Articular chondrocyte of knee joint (primary cell): ENCODE data around the gene WDR55. TPM values are rescaled to one million over a fixed set of nuclear protein-coding genes. Genes with fewer than 3 reads are reported as not detected.

ENCODE experiments used
- small RNA-seq: library from RNA; depleted of rRNA; stranded (forward); fragments of <200 nt; gene quantifications from one replicate; pipeline ENCODE3, GENCODE V24; 2012
- total RNA-seq: library from RNA; depleted of rRNA; stranded (reverse); fragments of >200 nt; gene quantifications from 2 replicates; pipeline ENCODE4 v1.2.3, GENCODE V29; 2012

The WDR55 gene
- 21.5 and 24.4 TPM in 2 replicates for total RNA-seq

GRCh38 chr5:140664359-140665119 is at the start of gene WDR55:
Gene WDR55 (plus strand): TSS chr5:140664904. CDS start chr5:140664913, 9 bp downstream.

GRCh38 chr5:140633021-140633471 is 31.7 kb upstream of the WDR55 start, which contains the start of gene CD14:
Gene CD14 (minus strand): TSS chr5:140633175. CDS start chr5:140633071, 104 bp downstream.

GRCh38 chr5:140639148-140639981 is 25.3 kb upstream of the WDR55 start, which contains the start of gene TMCO6:
Gene TMCO6 (plus strand): TSS chr5:140639451. CDS start chr5:140639528, 77 bp downstream.

GRCh38 chr5:140673187-140673976 is 8.7 kb downstream of the WDR55 start, which contains the start of gene DND1:
Gene DND1 (minus strand): TSS chr5:140673576. CDS start chr5:140673542, 34 bp downstream.

GRCh38 chr5:140690941-140691924 is 26.5 kb downstream of the WDR55 start, which contains the start of the genes HARS1 and HARS2:
Gene HARS1 (minus strand): TSS chr5:140691370. CDS start chr5:140691304, 66 bp downstream.
Gene HARS2 (plus strand): TSS chr5:140691455. CDS start chr5:140691649, 194 bp downstream.

GRCh38 chr5:140700177-140701144 is 35.8 kb downstream of the WDR55 start, which contains the start of gene ZMAT2:
Gene ZMAT2 (plus strand): TSS chr5:140700447. CDS start chr5:140700461, 14 bp downstream.

Small RNA genes lying within 50 kb of the gene (small RNA-seq; reads per million reads assigned to genes)
- gene VTRNA1-1 (77.9 reads per million, percentile 97 among the genes with 10 or more reads in this experiment), gene VTRNA1-2 (6.3 reads per million, percentile 92 among the genes with 10 or more reads in this experiment)

Other genes with a start within 250 kb of the WDR55 start
- gene EIF4EBP3, start 117.2 kb upstream of the WDR55 start, total RNA-seq, result 4.2 and 5.0 TPM in 2 replicates
- 29.1 and 36.3 TPM in 2 replicates for gene SRA1, start 107.4 kb upstream of the WDR55 start, total RNA-seq
- gene APBB3, start 100.3 kb upstream of the WDR55 start, total RNA-seq, result 17.4 and 19.2 TPM in 2 replicates
- gene SLC35A4, start 100.1 kb upstream of the WDR55 start, total RNA-seq, result 20.0 and 20.1 TPM in 2 replicates
- gene CD14, start 31.7 kb upstream of the WDR55 start, total RNA-seq, result 2.9 and 5.3 TPM in 2 replicates
- gene TMCO6, start 25.5 kb upstream of the WDR55 start, total RNA-seq, result 7.7 and 26.5 TPM in 2 replicates
- 22.9 and 29.6 TPM in 2 replicates for gene NDUFA2, start 17.3 kb upstream of the WDR55 start, total RNA-seq
- gene IK, start 17.1 kb upstream of the WDR55 start, total RNA-seq, result 98.9 and 99.1 TPM in 2 replicates
- 0.11 and 0.13 TPM in 2 replicates for gene DND1, start 8.7 kb downstream of the WDR55 start, total RNA-seq
- gene HARS1, start 26.5 kb downstream of the WDR55 start, total RNA-seq, result 47.3 and 49.1 TPM in 2 replicates
- 24.4 and 28.6 TPM in 2 replicates for gene HARS2, start 26.6 kb downstream of the WDR55 start, total RNA-seq
- gene ZMAT2, start 35.5 kb downstream of the WDR55 start, total RNA-seq, result 43.1 and 52.0 TPM in 2 replicates
- gene PCDHA1, start 121.2 kb downstream of the WDR55 start, total RNA-seq, result under 0.01 and 0.11 TPM in 2 replicates
- under 0.01 TPM in 1 of 2 replicates, not detected in the other for gene PCDHA2, start 129.9 kb downstream of the WDR55 start, total RNA-seq
- gene PCDHA3, start 136.2 kb downstream of the WDR55 start, total RNA-seq, result 0.11 and 0.26 TPM in 2 replicates
- 0.26 and 0.32 TPM in 2 replicates for gene PCDHA4, start 142.2 kb downstream of the WDR55 start, total RNA-seq
- gene PCDHA5, start 156.7 kb downstream of the WDR55 start, total RNA-seq, result under 0.01 and 0.13 TPM in 2 replicates
- gene PCDHA6, start 163.1 kb downstream of the WDR55 start, total RNA-seq, result 0.32 and 0.52 TPM in 2 replicates
- 0.13 and 0.22 TPM in 2 replicates for gene PCDHA7, start 169.4 kb downstream of the WDR55 start, total RNA-seq
- gene PCDHA8, start 176.3 kb downstream of the WDR55 start, total RNA-seq, result 0.11 and 0.13 TPM in 2 replicates
- 0.11 and 0.26 TPM in 2 replicates for gene PCDHA9, start 183.5 kb downstream of the WDR55 start, total RNA-seq
- gene PCDHA10, start 191.0 kb downstream of the WDR55 start, total RNA-seq, result 0.13 and 0.54 TPM in 2 replicates
- gene PCDHA11, start 204.1 kb downstream of the WDR55 start, total RNA-seq, result 0.11 and 0.13 TPM in 2 replicates
- 0.13 TPM in 1 of 2 replicates, not detected in the other for gene PCDHA12, start 210.4 kb downstream of the WDR55 start, total RNA-seq
- 0.11 and 0.13 TPM in 2 replicates for gene PCDHA13, start 217.2 kb downstream of the WDR55 start, total RNA-seq